Skeletal muscle satellite cell (primary cell): ENCODE results near the gene SLU7.

ENCODE experiments used
- H3K27me3 ChIP-seq: 2 replicates; pipeline ENCODE4 v1.7.0; 2013; ENCODE audit warnings: low read length; ENCODE audit not compliant: control insufficient read depth, insufficient read depth
- H3K36me3 ChIP-seq: 2 replicates; pipeline ENCODE4 v1.7.0; 2013; ENCODE audit warnings: mild to moderate bottlenecking, control low read depth, low read length; ENCODE audit not compliant: insufficient read depth
- H3K4me1 ChIP-seq: 2 replicates; pipeline ENCODE4 v1.7.0; 2013; ENCODE audit warnings: low read length; ENCODE audit not compliant: control insufficient read depth, insufficient read depth
- H3K4me2 ChIP-seq: 2 replicates; pipeline ENCODE4 v1.7.0; 2013; ENCODE audit warnings: mild to moderate bottlenecking, low read length
- H3K4me3 ChIP-seq: 2 replicates; pipeline ENCODE4 v1.7.0; 2013; ENCODE audit warnings: low read length
- H3K9ac ChIP-seq: 2 replicates; pipeline ENCODE4 v1.7.0; 2013; ENCODE audit warnings: mild to moderate bottlenecking, low read depth, low read length, moderate library complexity
- H3K9me3 ChIP-seq: replicated peaks from 2 replicates; pipeline ENCODE4 v1.7.0; 2013; ENCODE audit warnings: mild to moderate bottlenecking, control low read depth, low read length

The SLU7 gene

DNA sequence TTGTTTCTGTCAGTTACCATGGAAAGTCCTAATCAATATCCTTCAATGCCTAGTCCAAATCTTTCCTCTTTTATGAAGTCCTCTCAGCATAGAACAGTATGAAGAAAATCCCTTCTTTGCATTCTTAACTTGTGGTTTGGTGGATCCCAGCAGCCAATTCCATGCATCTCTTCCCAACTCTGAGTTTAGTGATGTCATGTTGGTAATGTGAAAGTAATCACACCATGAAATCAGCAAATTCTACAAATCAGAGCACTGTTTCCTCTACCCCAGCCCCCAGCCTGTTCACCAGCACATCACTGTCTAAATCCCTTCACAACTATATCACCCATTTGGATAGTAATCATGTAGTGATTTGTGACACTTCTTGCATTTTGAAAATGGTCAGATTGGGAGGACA, 43.7 kb downstream of the SLU7 start:
- peaks cover 6% of the 10 kb centered on the region for H3K4me1 ChIP-seq
- no peak overlapping the region for H3K4me2 ChIP-seq
- H3K4me3 ChIP-seq = no peak overlapping the region
- H3K27me3 ChIP-seq = peaks cover 45% of the 10 kb centered on the region
- no peak overlapping the region for H3K9ac ChIP-seq
- H3K36me3 ChIP-seq = no peaks in the 10 kb centered on the region
- H3K9me3 ChIP-seq = no peaks in the 10 kb centered on the region

DNA sequence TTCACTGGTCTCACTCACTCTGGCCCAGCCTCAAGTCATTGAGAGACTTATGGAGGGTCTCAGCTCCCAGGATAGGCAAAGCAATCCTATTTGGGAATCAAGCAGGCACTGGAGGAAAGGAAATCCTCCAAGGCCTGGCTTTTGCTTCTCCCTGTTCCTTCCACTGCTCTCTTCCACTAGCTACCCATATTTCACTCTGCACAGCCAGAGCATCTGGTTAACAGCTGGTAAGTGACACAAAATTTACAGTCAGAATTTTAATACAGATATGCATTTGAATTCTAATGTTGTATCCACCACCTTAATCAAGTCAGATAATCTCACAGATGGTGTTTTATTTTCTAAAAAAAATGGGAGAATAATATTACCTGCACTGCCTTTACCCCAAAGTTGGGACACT, 47.6 kb downstream of the SLU7 start:
- no peak overlapping the region for H3K4me3 ChIP-seq
- H3K4me1 ChIP-seq = peaks cover 9% of the 10 kb centered on the region
- peaks cover 48% of the 10 kb centered on the region for H3K27me3 ChIP-seq
- H3K9ac ChIP-seq = no peak overlapping the region
- H3K4me2 ChIP-seq = no peak overlapping the region
- H3K9me3 ChIP-seq = no peaks in the 10 kb centered on the region
- no peaks in the 10 kb centered on the region for H3K36me3 ChIP-seq

- H3K36me3 ChIP-seq = no peaks in the 10 kb centered on the region
- peaks cover 48% of the 10 kb centered on the region for H3K27me3 ChIP-seq
- peak overlapping the region; percentile 89 for H3K4me2 ChIP-seq
- H3K9ac ChIP-seq = peak overlapping the region; percentile 55
- peaks cover 9% of the 10 kb centered on the region for H3K4me1 ChIP-seq
- H3K4me3 ChIP-seq = peak overlapping the region; percentile 71
- no peaks in the 10 kb centered on the region for H3K9me3 ChIP-seq
Measured at GRCh38 chr5:160370713-160371034, 48.2 kb downstream of the SLU7 start.

- H3K27me3 ChIP-seq = peaks cover 44% of the 10 kb centered on the region
- no peaks in the 10 kb centered on the region for H3K9me3 ChIP-seq
- H3K4me3 ChIP-seq = peak within 1 kb of the TSS; percentile 71
- H3K36me3 ChIP-seq = no peaks in the 10 kb centered on the region
- peak within 1 kb of the TSS; percentile 89 for H3K4me2 ChIP-seq
- peak within 1 kb of the TSS; percentile 55 for H3K9ac ChIP-seq
- H3K4me1 ChIP-seq = peaks cover 9% of the 10 kb centered on the region
Measured at GRCh38 chr5:160369990-160370712, 48.7 kb downstream of the SLU7 start, which contains the start of gene C1QTNF2. TSS of gene C1QTNF2 (minus strand) at chr5:160370626. CDS start at chr5:160355011, 15,615 bp downstream.

GRCh38 chr5:160367885-160368284, 51.0 kb downstream of the SLU7 start:
- H3K4me2 ChIP-seq = no peak overlapping the region
- H3K9me3 ChIP-seq = no peaks in the 10 kb centered on the region
- peaks cover 17% of the 10 kb centered on the region for H3K4me1 ChIP-seq
- H3K36me3 ChIP-seq = no peaks in the 10 kb centered on the region
- H3K27me3 ChIP-seq = peaks cover 22% of the 10 kb centered on the region
- H3K4me3 ChIP-seq = no peak overlapping the region
- H3K9ac ChIP-seq = no peak overlapping the region

DNA sequence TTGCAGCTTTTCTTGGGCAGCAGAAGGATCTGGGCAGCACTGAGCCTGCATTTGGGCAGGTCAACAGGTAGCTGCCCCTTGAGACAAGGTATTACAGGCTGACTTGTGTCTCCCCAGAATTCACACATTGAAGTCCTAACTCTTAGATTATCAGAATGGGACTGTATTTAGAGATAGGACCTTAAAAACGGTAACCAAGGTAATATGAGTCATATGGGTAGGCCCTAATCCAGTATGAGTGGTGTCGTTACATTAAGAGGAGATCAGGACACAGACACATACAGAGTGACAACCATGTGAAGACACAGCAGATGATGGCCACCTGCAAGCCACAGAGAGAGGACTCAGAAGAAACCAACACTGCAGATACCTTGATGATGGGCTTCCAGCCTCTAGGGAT, 51.6 kb downstream of the SLU7 start:
- no peak overlapping the region for H3K4me3 ChIP-seq
- no peak overlapping the region for H3K4me2 ChIP-seq
- H3K9me3 ChIP-seq = no peaks in the 10 kb centered on the region
- H3K4me1 ChIP-seq = peaks cover 18% of the 10 kb centered on the region
- no peaks in the 10 kb centered on the region for H3K36me3 ChIP-seq
- H3K27me3 ChIP-seq = peaks cover 16% of the 10 kb centered on the region
- H3K9ac ChIP-seq = no peak overlapping the region

DNA sequence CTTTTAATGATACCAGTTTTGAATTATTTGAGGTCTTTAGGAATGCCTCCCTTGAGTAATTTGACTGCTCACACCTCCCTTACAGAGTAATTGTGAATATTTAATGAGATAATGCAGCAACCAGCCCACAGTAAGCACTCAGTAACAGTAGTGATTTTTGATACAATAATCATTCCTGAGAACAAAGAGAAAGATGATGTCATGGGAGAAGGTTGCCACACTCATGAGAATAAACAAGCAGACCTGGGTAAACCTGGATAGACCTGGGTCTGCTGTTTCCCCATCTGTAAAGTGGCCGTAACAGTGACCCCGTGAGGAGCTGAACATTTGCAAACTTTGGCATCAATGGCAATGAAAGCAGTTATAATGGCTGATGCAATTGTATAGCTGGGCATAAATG, 52.7 kb downstream of the SLU7 start:
- no peaks in the 10 kb centered on the region for H3K9me3 ChIP-seq
- no peak overlapping the region for H3K4me2 ChIP-seq
- H3K4me3 ChIP-seq = no peak overlapping the region
- H3K36me3 ChIP-seq = no peaks in the 10 kb centered on the region
- H3K9ac ChIP-seq = no peak overlapping the region
- H3K4me1 ChIP-seq = peaks cover 21% of the 10 kb centered on the region
- peaks cover 9% of the 10 kb centered on the region for H3K27me3 ChIP-seq

GRCh38 chr5:160363660-160364395, 55.1 kb downstream of the SLU7 start:
- Histone ChIP-seq H3K4me1 (peaks cover 12% of the 10 kb centered on the region), H3K9ac (no peak overlapping the region), H3K27me3 (peaks cover 3% of the 10 kb centered on the region)

DNA sequence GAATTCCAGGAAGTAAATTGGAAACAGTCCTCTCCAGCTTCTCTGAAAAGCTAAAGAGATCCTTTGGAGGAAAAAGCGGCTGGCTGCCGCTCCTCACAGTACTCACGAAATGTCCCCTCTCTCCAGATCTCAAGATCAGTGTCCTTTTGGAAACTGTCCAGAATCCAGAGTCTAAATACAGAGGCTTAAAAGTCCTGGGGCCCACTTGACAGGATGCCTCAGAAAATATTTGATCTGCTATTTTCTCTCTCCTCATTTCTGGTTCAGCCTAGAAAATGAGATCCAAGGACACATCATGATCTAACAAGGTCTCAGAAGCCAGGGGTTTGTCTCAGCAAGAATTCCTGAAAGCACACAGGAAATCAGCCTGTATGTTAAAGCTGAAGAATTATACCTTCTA, 55.7 kb downstream of the SLU7 start:
- H3K9ac ChIP-seq = no peak overlapping the region
- H3K36me3 ChIP-seq = no peaks in the 10 kb centered on the region
- H3K27me3 ChIP-seq = no peaks in the 10 kb centered on the region
- no peaks in the 10 kb centered on the region for H3K9me3 ChIP-seq
- H3K4me2 ChIP-seq = no peak overlapping the region
- H3K4me3 ChIP-seq = no peak overlapping the region
- peaks cover 12% of the 10 kb centered on the region for H3K4me1 ChIP-seq

More at GRCh38 chr5:160363660-160364395, 55.1 kb downstream of the SLU7 start:
- Histone ChIP-seq H3K9me3 (no peaks in the 10 kb centered on the region), H3K4me2 (no peak overlapping the region), H3K36me3 (no peaks in the 10 kb centered on the region), H3K4me3 (no peak overlapping the region)

DNA sequence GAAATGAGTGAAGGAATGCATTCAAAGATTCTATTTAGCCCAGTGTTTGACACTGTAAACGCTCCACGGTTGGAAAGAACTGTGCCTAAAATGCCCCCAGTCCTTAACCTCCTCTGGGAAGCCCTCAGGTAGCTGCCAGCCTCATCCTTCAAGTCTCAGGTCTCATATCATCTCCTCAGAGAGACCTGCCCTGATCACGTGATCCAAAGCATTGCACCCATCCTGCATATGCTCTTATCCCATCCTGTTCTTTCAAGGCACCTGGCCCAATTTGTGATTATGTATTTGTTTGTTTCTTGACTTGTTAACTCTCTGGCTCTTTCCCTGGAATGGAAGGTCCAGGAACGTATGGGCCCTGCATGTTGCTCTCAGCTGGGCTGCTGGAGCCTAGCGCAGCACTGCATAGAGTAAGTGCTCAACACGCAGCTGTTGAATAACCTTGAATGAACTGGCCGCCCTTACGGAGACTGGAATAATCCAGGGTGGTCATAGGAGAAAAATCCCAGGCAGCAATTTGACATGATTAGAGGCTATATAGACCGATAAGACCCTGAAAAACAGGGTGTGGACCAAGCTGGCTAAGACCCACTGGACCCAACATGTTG, 57.2 kb downstream of the SLU7 start:
- no peaks in the 10 kb centered on the region for H3K27me3 ChIP-seq
- no peak overlapping the region for H3K9ac ChIP-seq
- no peak overlapping the region for H3K4me2 ChIP-seq
- peaks cover 19% of the 10 kb centered on the region for H3K4me1 ChIP-seq
- no peak overlapping the region for H3K4me3 ChIP-seq
- no peaks in the 10 kb centered on the region for H3K9me3 ChIP-seq
- H3K36me3 ChIP-seq = no peaks in the 10 kb centered on the region

DNA sequence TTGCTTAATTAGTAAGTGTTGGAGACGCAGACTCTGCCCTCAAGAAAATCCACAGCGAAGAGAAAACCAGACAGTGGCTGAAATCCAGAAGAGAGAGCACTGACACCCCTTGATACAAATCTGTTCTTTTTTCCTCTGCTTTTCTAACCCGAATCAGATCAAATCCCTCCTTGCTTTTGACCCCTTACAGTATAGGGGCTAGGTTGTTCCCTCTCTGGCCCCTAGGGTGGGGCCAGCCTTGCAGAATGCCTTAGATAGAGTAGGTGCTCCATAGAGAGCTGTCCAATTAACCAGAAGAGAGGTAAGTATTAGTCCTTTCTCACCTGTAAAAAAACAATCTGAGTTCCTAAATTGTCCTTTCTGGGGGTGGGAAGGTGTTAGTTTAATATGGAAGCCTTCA, 58.6 kb downstream of the SLU7 start:
- Histone ChIP-seq H3K27me3 (no peaks in the 10 kb centered on the region), H3K36me3 (no peaks in the 10 kb centered on the region), H3K4me2 (no peak overlapping the region), H3K9ac (no peak overlapping the region), H3K9me3 (no peaks in the 10 kb centered on the region), H3K4me3 (no peak overlapping the region), H3K4me1 (peaks cover 19% of the 10 kb centered on the region)
